Right cardiac atrium (tissue), 5 donors: ENCODE measurements around the gene TBC1D13. TPM values are rescaled to one million over a fixed set of nuclear protein-coding genes. Genes with fewer than 3 reads are reported as not detected.
"Not testable (repeated sequence)": the region's sequence is repeated elsewhere in the genome, so short reads cannot be mapped to it uniquely, and the experiment has no call there.

Source experiments
- ATAC-seq, 2 donors: fragments of 200-7000 bp; cut with Tn5 transposase; one replicate each; pipeline versions ENCODE4 v1.8.0 to v1.9.1; 2020; ENCODE audit warnings: moderate library complexity in 2 of 2, mild to moderate bottlenecking in 1 of 2
- DNase-seq, 3 donors: peaks; one replicate each; pipeline ENCODE4 v3.0.0-alpha.2; 2020
- H3K27ac ChIP-seq: one replicate; pipeline ENCODE4 v1.5.1; 2013; ENCODE audit warnings: mild to moderate bottlenecking, low read length, control low read depth, moderate library complexity
- H3K27me3 ChIP-seq: one replicate; pipeline ENCODE4 v1.6.1; 2013; ENCODE audit not compliant: control insufficient read depth, insufficient read depth
- H3K4me1 ChIP-seq: one replicate; pipeline ENCODE4 v1.6.1; 2013; ENCODE audit warnings: low read length; ENCODE audit not compliant: control insufficient read depth, insufficient read depth
- H3K4me3 ChIP-seq: one replicate; pipeline ENCODE4 v1.5.1; 2013; ENCODE audit warnings: low read length, control low read depth
- H3K9me3 ChIP-seq: one replicate; pipeline ENCODE4 v1.6.1; 2013; ENCODE audit warnings: low read length; ENCODE audit not compliant: control insufficient read depth
- WGBS: extraction: QIAGEN DNeasy Blood & Tissue Kit; methylation state at CpG from one replicate; pipeline ENCODE4 v1.1.7; 2013; 5-methylcytosine and 5-hydroxymethylcytosine counted together
- intact Hi-C, 4 donors: fragments of 100-400 bp; cut with DNase I; formaldehyde crosslinking; loops; one replicate each; pipeline versions ENCODE4 v1.11.0 to v1.14.0; 2022 to 2023
- polyA plus RNA-seq: library from polyadenylated mRNA; stranded (reverse); fragments of 200-250 nt; gene quantifications from one replicate; pipeline ENCODE4 v1.2.3, GENCODE V29; 2013
- total RNA-seq, 4 donors: library from RNA; stranded (reverse); fragmentation: NEBNext Ultra II Directional; extraction: Animal tissue kit (Norgen Biotek cat#: 25700); gene quantifications; one replicate each; pipeline ENCODE4 v1.2.1, GENCODE V29; 2021
- donor health status: healthy with polysubstance abuse.
- donor health status: DM: no; HTN: yes; CAD: no.
- donor health status: DM: no; HTN: no; CAD: no.
- donor health status: DM: no; HTN: yes; CAD: no; lungs with severe emphysema.
- donor health status: DM: yes; HTN: yes; CAD: no.

Gene TBC1D13
- total and polyA plus RNA-seq, 5 donors: 12.5 to 20.8 (median 18.9) TPM

- H3K9me3 ChIP-seq, H3K27ac ChIP-seq, DNase-seq, H3K4me1 ChIP-seq, ATAC-seq, intact Hi-C loops, H3K4me3 ChIP-seq, H3K27me3 ChIP-seq: not testable (repeated sequence)
- 89% methylated on average over 2 of the region's 2 CpGs for WGBS
These were observed 65.6 kb downstream of the TBC1D13 start for GRCh38 chr9:128852646-128853045.

GRCh38 chr9:128854454-128854853, 67.4 kb downstream of the TBC1D13 start:
- ATAC-seq, DNase-seq, intact Hi-C loops, H3K4me3 ChIP-seq, H3K27ac ChIP-seq, H3K27me3 ChIP-seq, H3K9me3 ChIP-seq, H3K4me1 ChIP-seq: not testable (repeated sequence)
- 95% methylated on average over 6 of the region's 6 CpGs for WGBS

- intact Hi-C loops, H3K27me3 ChIP-seq: not testable (repeated sequence)
- 94% methylated on average over 7 of the region's 7 CpGs for WGBS
These were observed 71.4 kb downstream of the TBC1D13 start for GRCh38 chr9:128858476-128858875.

More at GRCh38 chr9:128858476-128858875, 71.4 kb downstream of the TBC1D13 start:
- not testable (repeated sequence) for DNase-seq, H3K4me3 ChIP-seq, H3K9me3 ChIP-seq, H3K4me1 ChIP-seq, H3K27ac ChIP-seq, ATAC-seq

Other genes starting within 250 kb of the TBC1D13 start
- gene SPTAN1, start 234.7 kb upstream of the TBC1D13 start, total RNA-seq: 100 to 1,000 TPM; 269 to 312 (median 282) TPM
- gene SPTAN1, start 234.7 kb upstream of the TBC1D13 start, polyA plus RNA-seq: 154 TPM
- 10 to 100 TPM; 13.5 to 25.6 (median 18.5) TPM for gene DYNC2I2, start 130.4 kb upstream of the TBC1D13 start, total RNA-seq
- gene DYNC2I2, start 130.4 kb upstream of the TBC1D13 start, polyA plus RNA-seq: 30.2 TPM
- gene SET, start 98.0 kb upstream of the TBC1D13 start, total RNA-seq: 100 to 1,000 TPM; 180 to 210 (median 191) TPM
- gene SET, start 98.0 kb upstream of the TBC1D13 start, polyA plus RNA-seq: 86.1 TPM
- 1 to 10 TPM; 4.7 to 8.7 (median 7.4) TPM for gene PKN3, start 84.8 kb upstream of the TBC1D13 start, total RNA-seq
- gene PKN3, start 84.8 kb upstream of the TBC1D13 start, polyA plus RNA-seq: 6.5 TPM
- gene ZDHHC12, start 63.1 kb upstream of the TBC1D13 start, total RNA-seq: 10 to 100 TPM in 1 of 4 donors, 1 to 10 TPM in 3; 8.3 to 11.5 (median 9.4) TPM
- 13.1 TPM for gene ZDHHC12, start 63.1 kb upstream of the TBC1D13 start, polyA plus RNA-seq
- 10 to 100 TPM; 40.6 to 56.8 (median 47.2) TPM for gene ZER1, start 15.3 kb upstream of the TBC1D13 start, total RNA-seq
- 34.7 TPM for gene ZER1, start 15.3 kb upstream of the TBC1D13 start, polyA plus RNA-seq
- gene ENDOG, start 31.2 kb downstream of the TBC1D13 start, total RNA-seq: 10 to 100 TPM; 42.9 to 70.5 (median 56.6) TPM
- gene ENDOG, start 31.2 kb downstream of the TBC1D13 start, polyA plus RNA-seq: 64.5 TPM
- gene SPOUT1, start 42.5 kb downstream of the TBC1D13 start, total RNA-seq: 10 to 100 TPM; 13.4 to 22.1 (median 17.2) TPM
- gene SPOUT1, start 42.5 kb downstream of the TBC1D13 start, polyA plus RNA-seq: 11.9 TPM
- gene KYAT1, start 94.7 kb downstream of the TBC1D13 start, total RNA-seq: 10 to 100 TPM; 10.1 to 18.0 (median 14.0) TPM
- 14.7 TPM for gene KYAT1, start 94.7 kb downstream of the TBC1D13 start, polyA plus RNA-seq
- 10 to 100 TPM; 22.5 to 49.8 (median 26.3) TPM for gene LRRC8A, start 94.9 kb downstream of the TBC1D13 start, total RNA-seq
- 28.3 TPM for gene LRRC8A, start 94.9 kb downstream of the TBC1D13 start, polyA plus RNA-seq
- 10 to 100 TPM; 30.4 to 64.4 (median 38.0) TPM for gene PHYHD1, start 133.7 kb downstream of the TBC1D13 start, total RNA-seq
- gene PHYHD1, start 133.7 kb downstream of the TBC1D13 start, polyA plus RNA-seq: 57.8 TPM
- gene DOLK, start 160.3 kb downstream of the TBC1D13 start, total RNA-seq: 10 to 100 TPM; 10.0 to 11.8 (median 11.2) TPM
- gene DOLK, start 160.3 kb downstream of the TBC1D13 start, polyA plus RNA-seq: 9.6 TPM
- 10 to 100 TPM; 16.1 to 24.6 (median 17.8) TPM for gene NUP188, start 160.4 kb downstream of the TBC1D13 start, total RNA-seq
- gene NUP188, start 160.4 kb downstream of the TBC1D13 start, polyA plus RNA-seq: 9.8 TPM
- 10 to 100 TPM; 36.1 to 47.4 (median 40.2) TPM for gene SH3GLB2, start 241.1 kb downstream of the TBC1D13 start, total RNA-seq
- 45.1 TPM for gene SH3GLB2, start 241.1 kb downstream of the TBC1D13 start, polyA plus RNA-seq
- gene MIGA2, start 249.4 kb downstream of the TBC1D13 start, total RNA-seq: 10 to 100 TPM; 30.3 to 40.7 (median 36.2) TPM
- gene MIGA2, start 249.4 kb downstream of the TBC1D13 start, polyA plus RNA-seq: 35.8 TPM